ENCODE data around the gene PRRX1.

GRCh38 chr1:170721621-170722020 is 57.7 kb downstream of the PRRX1 start:
- TF ChIP-seq CTCF (IDR thresholded peaks at IDR 0.05) (no peak), POLR2A (IDR thresholded peaks at IDR 0.05) (no peak)

All from ovary (tissue), 3 donors.